Prostate gland (tissue), 2 donors: ENCODE data around the gene ZNF423. TPM values are rescaled to one million over a fixed set of nuclear protein-coding genes. Genes with fewer than 3 reads are reported as not detected.
"Not testable (repeated sequence)": the region's sequence is repeated elsewhere in the genome, so short reads cannot be mapped to it uniquely, and the experiment has no call there.

Experiments used
- DNase-seq: peaks from one replicate; pipeline ENCODE4 v3.0.0-alpha.2; 2019; ENCODE audit warnings: low spot score
- H3K27ac ChIP-seq, 2 donors: fragments of 200-600 bp; sonication (generic); 2 replicates each; pipeline ENCODE4 v1.5.1; 2017 to 2019
- H3K27me3 ChIP-seq: fragments of 200-600 bp; sonication (generic); replicated peaks from 2 replicates; pipeline ENCODE4 v1.5.1; 2019; ENCODE audit not compliant: insufficient read depth
- H3K36me3 ChIP-seq, 2 donors: fragments of 200-600 bp; sonication (generic); 1 replicate in 1 of 2; 2 replicates in 1 of 2; pipeline versions ENCODE4 v1.5.1 to v1.8.1; 2017 to 2019
- H3K4me1 ChIP-seq: fragments of 200-600 bp; sonication (generic); replicated peaks from 2 replicates; pipeline ENCODE4 v1.5.1; 2019
- H3K4me3 ChIP-seq, 2 donors: fragments of 200-600 bp; sonication (generic); 2 replicates each; pipeline ENCODE4 v1.5.1; 2017 to 2019
- H3K9me3 ChIP-seq: fragments of 200-600 bp; sonication (generic); 2 replicates; pipeline ENCODE4 v1.5.1; 2017
- POLR2A ChIP-seq: fragments of 450-650 bp; IDR thresholded peaks from one replicate; pipeline ENCODE4 v1.6.1; 2016; ENCODE audit warnings: antibody characterized with exemption, mild to moderate bottlenecking
- POLR2AphosphoS5 ChIP-seq: sonication (generic); formaldehyde crosslinking; IDR thresholded peaks from one replicate; pipeline ENCODE4 v1.6.1; 2017; ENCODE audit warnings: antibody characterized with exemption
- WGBS: methylation state at CpG from one replicate; pipeline ENCODE4 v1.1.5; 2018; 5-methylcytosine and 5-hydroxymethylcytosine counted together
- intact Hi-C: fragments of 100-400 bp; cut with DNase I; formaldehyde crosslinking; loops from one replicate; pipeline ENCODE4 v1.14.2; 2022
- total RNA-seq, 2 donors: library from RNA; depleted of rRNA; stranded (reverse); fragments of >200 nt; gene quantifications; one replicate each; pipeline ENCODE4 v1.1.0, GENCODE V29; 2016
- TF ChIP-seq, protein P1 (sequence below), 4 experiments: fragments of 200-600 bp in 2 of 4; fragments of 450-650 bp in 2 of 4; sonication (generic) in 2 of 4; IDR thresholded peaks; 1 replicate in 3 of 4; 2 replicates in 1 of 4; pipeline ENCODE4 v1.5.1; 2016 to 2019; ENCODE audit warnings: antibody characterized with exemption in 4 of 4, mild to moderate bottlenecking in 2 of 4, moderate library complexity in 2 of 4

Gene ZNF423
- total RNA-seq, 2 donors from 2014 or later = 6.1 to 22.7 TPM

DNA sequence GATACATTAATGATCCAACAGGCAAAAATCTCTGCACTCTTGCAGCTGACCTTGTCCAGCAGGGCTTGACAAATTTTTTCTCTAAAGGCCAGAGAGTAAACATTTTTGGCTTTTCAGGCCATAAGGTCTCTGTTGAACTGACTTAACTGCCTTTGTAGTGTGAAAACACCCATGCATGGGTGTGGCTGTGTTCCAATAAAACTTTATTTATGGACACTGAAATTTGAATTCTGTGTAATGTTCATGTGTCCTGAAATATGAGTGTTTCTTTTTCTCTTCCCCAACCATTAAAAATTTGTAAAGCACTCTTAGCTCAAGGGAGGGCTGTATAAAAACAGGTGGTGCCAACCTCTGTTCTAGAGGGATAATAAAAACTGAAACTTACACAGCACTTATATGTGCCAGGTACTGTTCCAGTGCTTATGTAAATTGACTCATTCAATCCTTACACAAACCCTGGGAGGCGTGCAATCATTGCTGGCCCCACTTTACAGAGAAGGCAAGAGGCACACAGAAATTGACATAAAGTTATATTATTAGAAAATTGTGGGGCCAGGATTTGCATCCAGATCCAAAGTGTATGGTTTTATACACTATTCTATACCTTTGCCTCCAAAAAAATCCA, 18.8 kb upstream of the ZNF423 start:
- Histone ChIP-seq H3K27me3 (no peaks in the 10 kb centered on the region), H3K9me3 (no peaks in the 10 kb centered on the region), H3K36me3 (no peaks in the 10 kb centered on the region), H3K4me1 (no peaks in the 10 kb centered on the region), H3K27ac (no peak overlapping the region), H3K4me3 (no peak overlapping the region)
- intact Hi-C loops = loop anchor here (5.0 kb wide), 1 partner anchor 467 kb away; no protein-coding TSS in a partner anchor
- TF ChIP-seq POLR2A (no peak), POLR2AphosphoS5 (no peak)
- TF ChIP-seq, protein P1, sequence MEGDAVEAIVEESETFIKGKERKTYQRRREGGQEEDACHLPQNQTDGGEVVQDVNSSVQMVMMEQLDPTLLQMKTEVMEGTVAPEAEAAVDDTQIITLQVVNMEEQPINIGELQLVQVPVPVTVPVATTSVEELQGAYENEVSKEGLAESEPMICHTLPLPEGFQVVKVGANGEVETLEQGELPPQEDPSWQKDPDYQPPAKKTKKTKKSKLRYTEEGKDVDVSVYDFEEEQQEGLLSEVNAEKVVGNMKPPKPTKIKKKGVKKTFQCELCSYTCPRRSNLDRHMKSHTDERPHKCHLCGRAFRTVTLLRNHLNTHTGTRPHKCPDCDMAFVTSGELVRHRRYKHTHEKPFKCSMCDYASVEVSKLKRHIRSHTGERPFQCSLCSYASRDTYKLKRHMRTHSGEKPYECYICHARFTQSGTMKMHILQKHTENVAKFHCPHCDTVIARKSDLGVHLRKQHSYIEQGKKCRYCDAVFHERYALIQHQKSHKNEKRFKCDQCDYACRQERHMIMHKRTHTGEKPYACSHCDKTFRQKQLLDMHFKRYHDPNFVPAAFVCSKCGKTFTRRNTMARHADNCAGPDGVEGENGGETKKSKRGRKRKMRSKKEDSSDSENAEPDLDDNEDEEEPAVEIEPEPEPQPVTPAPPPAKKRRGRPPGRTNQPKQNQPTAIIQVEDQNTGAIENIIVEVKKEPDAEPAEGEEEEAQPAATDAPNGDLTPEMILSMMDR (IDR thresholded peaks at IDR 0.05) = no peak
- WGBS = 81% methylated on average over 1 of the region's 1 CpG
- DNase-seq = no peak

DNA sequence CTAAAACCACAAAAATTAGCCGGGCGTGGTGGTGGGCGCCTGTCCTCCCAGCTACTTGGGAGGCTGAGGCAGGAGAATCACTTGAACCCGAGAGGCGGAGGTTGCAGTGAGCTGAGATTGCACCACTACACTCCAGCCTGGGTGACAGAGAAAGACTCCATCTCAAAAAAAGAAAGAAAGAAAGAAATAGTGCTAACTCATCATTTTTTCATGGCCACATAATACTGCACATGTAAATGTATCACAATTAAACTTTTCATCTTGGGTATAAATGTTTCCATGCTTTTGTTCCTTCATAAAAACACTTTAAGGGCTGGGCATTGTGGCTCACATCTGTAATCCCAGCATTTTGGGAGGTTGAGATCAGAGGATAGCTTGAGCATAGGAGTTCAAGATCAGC, 15.9 kb upstream of the ZNF423 start:
- DNase-seq, intact Hi-C loops, H3K27ac ChIP-seq, H3K36me3 ChIP-seq, H3K9me3 ChIP-seq, H3K4me1 ChIP-seq, H3K4me3 ChIP-seq, H3K27me3 ChIP-seq: not testable (repeated sequence)
- WGBS = 97% methylated on average over 5 of the region's 5 CpGs

DNA sequence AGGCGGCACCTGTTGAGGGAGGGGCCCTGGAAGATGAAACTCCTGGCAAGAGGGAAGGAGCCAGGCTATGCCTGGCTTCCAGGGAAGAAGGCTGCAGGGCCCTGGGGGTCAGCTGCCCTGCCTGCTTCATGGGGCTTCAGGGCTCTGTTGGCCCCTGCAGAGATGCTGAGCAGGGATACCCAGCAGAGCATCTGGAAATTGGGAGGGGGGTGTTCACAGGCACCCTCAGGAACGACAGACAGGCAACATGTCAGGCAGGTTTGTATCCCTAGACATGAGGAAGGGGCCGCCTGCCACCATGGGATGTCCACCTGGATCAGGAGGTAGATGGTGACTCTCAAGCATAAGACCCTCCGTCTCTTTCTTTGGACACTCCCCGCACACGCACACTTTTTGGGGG, 13.8 kb upstream of the ZNF423 start:
- 89% methylated on average over 6 of the region's 6 CpGs for WGBS
- Histone ChIP-seq H3K9me3 (no peaks in the 10 kb centered on the region), H3K4me1 (no peaks in the 10 kb centered on the region), H3K27ac (no peak overlapping the region), H3K4me3 (no peak overlapping the region), H3K36me3 (no peaks in the 10 kb centered on the region), H3K27me3 (no peaks in the 10 kb centered on the region)
- no peak for DNase-seq
- no peak for TF ChIP-seq POLR2A
- no peak for TF ChIP-seq POLR2AphosphoS5
- TF ChIP-seq, protein P1 (IDR thresholded peaks at IDR 0.05) = no peak
- intact Hi-C loops = no loop called here

DNA sequence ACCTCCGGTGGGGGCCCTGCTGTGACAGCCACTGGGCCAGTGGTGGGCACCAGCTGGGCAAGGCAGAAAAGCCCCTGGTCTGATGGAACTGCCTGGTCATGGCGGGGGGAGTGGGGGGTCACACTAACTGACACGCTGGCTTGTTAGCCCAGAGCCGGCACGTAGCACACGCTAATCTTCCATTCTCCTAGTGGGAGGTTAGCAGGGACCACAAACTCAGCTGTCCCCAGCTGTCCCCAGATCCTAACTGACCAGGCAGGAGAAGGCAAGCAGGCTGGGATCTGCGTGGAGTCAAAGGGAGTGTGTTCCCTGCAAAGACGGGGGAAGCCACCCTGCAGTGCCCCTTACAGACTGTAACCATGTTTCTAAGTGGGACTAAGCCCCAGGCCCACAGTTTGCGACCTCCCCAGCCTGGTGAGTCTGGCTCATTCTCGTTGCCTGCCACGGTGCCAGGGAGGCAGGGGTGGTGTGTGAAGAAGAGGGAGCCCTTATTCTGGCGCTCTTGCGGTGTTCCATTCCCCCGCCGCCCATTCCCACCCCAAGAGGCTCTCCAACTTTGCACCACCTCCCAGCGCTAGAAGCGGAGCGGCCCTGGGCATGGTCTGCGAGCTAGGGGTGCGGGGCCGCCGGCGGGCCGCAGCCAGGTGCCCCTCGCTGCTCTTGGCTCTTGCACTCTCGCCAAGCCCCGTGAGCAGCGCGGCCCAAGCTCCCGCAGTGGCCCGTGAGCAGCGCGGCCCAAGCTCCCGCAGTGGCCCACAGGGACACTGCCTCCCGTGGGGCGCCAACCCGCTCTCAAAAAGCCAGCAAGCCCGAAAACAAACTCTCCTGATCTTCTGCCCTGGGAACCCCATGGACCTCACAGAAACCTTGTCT, 12.1 kb upstream of the ZNF423 start:
- Histone ChIP-seq H3K36me3 (no peaks in the 10 kb centered on the region), H3K27ac (no peak overlapping the region), H3K27me3 (no peaks in the 10 kb centered on the region), H3K9me3 (no peaks in the 10 kb centered on the region), H3K4me1 (no peaks in the 10 kb centered on the region), H3K4me3 (no peak overlapping the region)
- WGBS = 94% methylated on average over 38 of the region's 38 CpGs
- intact Hi-C loops = no loop called here
- TF ChIP-seq, protein P1 (IDR thresholded peaks at IDR 0.05) = no peak
- TF ChIP-seq POLR2AphosphoS5 = no peak
- TF ChIP-seq POLR2A = no peak
- no peak for DNase-seq

DNA sequence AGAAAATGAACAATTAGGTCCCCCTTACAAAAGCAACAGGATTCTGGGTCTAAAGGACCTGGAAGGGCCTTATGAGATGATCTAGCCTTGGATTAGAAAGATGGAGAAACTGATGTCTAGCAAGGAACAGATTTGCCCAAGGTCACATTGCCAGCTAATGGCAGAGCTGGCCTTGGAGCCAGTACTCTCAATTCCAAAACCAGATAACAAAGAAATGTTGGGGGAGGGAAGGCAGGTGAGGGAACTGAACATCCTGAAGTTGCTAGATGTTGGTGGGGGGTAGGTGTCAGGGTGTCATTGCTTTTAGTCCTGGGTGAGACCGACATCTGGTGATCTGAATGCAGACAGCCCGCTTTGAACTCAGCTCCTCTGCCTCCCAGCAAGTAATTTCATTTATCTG, 11.3 kb upstream of the ZNF423 start:
- no peaks in the 10 kb centered on the region for H3K36me3 ChIP-seq
- H3K4me3 ChIP-seq = no peak overlapping the region
- H3K27me3 ChIP-seq = no peaks in the 10 kb centered on the region
- no peaks in the 10 kb centered on the region for H3K9me3 ChIP-seq
- no peak overlapping the region for H3K27ac ChIP-seq
- no peaks in the 10 kb centered on the region for H3K4me1 ChIP-seq
- intact Hi-C loops = no loop called here
- no peak for DNase-seq
- 100% methylated on average over 2 of the region's 2 CpGs for WGBS
- TF ChIP-seq, protein P1 (IDR thresholded peaks at IDR 0.05) = no peak
- TF ChIP-seq POLR2AphosphoS5 = no peak
- TF ChIP-seq POLR2A = no peak
